Activated CD8-positive, alpha-beta memory T cell treated with anti-CD3 and anti-CD28 coated beads, Interleukin-2, amount 50 U/mL, for 48 hours (primary cell): ENCODE measurements around the gene TBXA2R.
A peak's percentile ranks its signal among the peaks of the same experiment; 100 is the strongest.
"Not testable (repeated sequence)": the region's sequence is repeated elsewhere in the genome, so short reads cannot be mapped to it uniquely, and the experiment has no call there.

Experiments
- DNase-seq: peaks from one replicate; pipeline ENCODE4 v3.0.0-alpha.2; 2020

TBXA2R gene

GRCh38 chr19:3638208-3639193 is 31.8 kb upstream of the TBXA2R start:
- DNase-seq = no peak

- DNase-seq = no peak
These were observed 30.9 kb upstream of the TBXA2R start for GRCh38 chr19:3637621-3638020.

- no peak for DNase-seq
These were observed 30.3 kb upstream of the TBXA2R start for GRCh38 chr19:3636962-3637361.

- DNase-seq = no peak
These were observed 29.8 kb upstream of the TBXA2R start for GRCh38 chr19:3636506-3636905.

- no peak for DNase-seq
These were observed 27.9 kb upstream of the TBXA2R start for GRCh38 chr19:3634496-3635045.

GRCh38 chr19:3633559-3633988 is 26.9 kb upstream of the TBXA2R start:
- DNase-seq = no peak

GRCh38 chr19:3632739-3633558 is 26.3 kb upstream of the TBXA2R start:
- no peak for DNase-seq

GRCh38 chr19:3632098-3632497 is 25.4 kb upstream of the TBXA2R start:
- no peak for DNase-seq

- no peak for DNase-seq
These were observed 24.6 kb upstream of the TBXA2R start for GRCh38 chr19:3631053-3631861.

- DNase-seq = not testable (repeated sequence)
These were observed 22.1 kb upstream of the TBXA2R start for GRCh38 chr19:3628766-3629165.

- no peak for DNase-seq
These were observed 20.7 kb upstream of the TBXA2R start for GRCh38 chr19:3627351-3627723.

GRCh38 chr19:3626473-3627350 is 20.0 kb upstream of the TBXA2R start, which contains the start of gene CACTIN:
TSS of gene CACTIN (minus strand) at chr19:3626790. CDS start at chr19:3626762, 28 bp downstream.
- DNase-seq = peak; percentile 98

- no peak for DNase-seq
These were observed 19.4 kb upstream of the TBXA2R start for GRCh38 chr19:3625996-3626472.

- DNase-seq = no peak
These were observed 17.0 kb upstream of the TBXA2R start for GRCh38 chr19:3623716-3624115.

- DNase-seq = no peak
These were observed 15.5 kb upstream of the TBXA2R start for GRCh38 chr19:3622224-3622623.

- no peak for DNase-seq
These were observed 15.0 kb upstream of the TBXA2R start for GRCh38 chr19:3621689-3622088.

- DNase-seq = no peak
These were observed 14.3 kb upstream of the TBXA2R start for GRCh38 chr19:3620817-3621547.

- DNase-seq = no peak
These were observed 13.6 kb upstream of the TBXA2R start for GRCh38 chr19:3620145-3620816.

- no peak for DNase-seq
These were observed 12.9 kb upstream of the TBXA2R start for GRCh38 chr19:3619631-3620012.
